ENCODE results near the gene CACNB2. TPM values are rescaled to one million over a fixed set of nuclear protein-coding genes. Genes with fewer than 3 reads are reported as not detected.
A peak's percentile ranks its signal among the peaks of the same experiment; 100 is the strongest.

CACNB2 gene
- total and polyA plus RNA-seq, 4 donors: 0.90 to 23.9 (median 3.7) TPM

DNA sequence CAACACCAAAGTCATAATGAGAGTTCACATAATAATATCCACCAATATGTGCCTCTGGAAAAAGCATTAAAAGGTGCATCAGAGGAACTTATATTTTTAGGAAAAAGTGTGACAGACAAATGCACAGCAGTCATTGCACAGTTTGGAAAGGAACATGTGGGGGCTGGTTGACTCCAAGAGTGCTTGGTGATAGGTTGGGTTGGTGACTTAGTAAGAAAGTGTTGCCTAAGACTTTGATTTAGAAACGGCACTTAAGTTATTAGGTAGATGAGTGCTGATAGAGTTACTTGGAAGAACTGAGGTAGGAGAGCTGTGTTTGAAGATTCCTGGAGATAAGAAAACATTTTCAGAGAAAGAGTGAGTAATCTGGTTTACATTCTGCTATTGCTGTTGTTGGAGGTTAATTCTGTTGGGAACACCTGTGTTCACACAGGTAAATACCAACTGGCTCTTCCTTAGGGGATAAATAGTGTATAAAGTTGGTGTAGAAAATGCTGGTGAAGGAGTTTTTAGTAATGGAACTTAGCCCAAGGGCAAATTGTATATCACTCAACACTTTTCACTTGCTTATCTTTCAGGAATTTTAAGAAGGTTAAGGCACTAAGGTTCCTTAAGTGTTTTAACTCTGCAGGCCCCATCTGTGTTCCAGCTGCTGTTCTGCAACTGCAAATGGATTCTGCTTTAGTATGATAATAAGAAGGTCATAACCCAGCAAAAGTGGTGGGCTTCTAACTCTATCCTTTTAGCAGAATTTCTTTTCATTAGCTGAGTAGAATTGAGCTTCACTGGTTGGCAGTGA is 315.1 kb downstream of the CACNB2 start:
- no peak overlapping the region for H3K9ac ChIP-seq (ENCODE audit: insufficient read depth in 1 of 2, low read length in 2 of 2)
- DNase-seq (no peak), ATAC-seq (ENCODE audit: insufficient read depth, low FRiP score) (peak; percentile 20)
- no peaks in the 10 kb centered on the region for H3K9me3 ChIP-seq (ENCODE audit: control insufficient read depth in 4 of 4, insufficient read depth in 3 of 4, low read length in 3 of 4)
- no peak overlapping the region for H3K4me3 ChIP-seq
- H3K36me3 ChIP-seq (ENCODE audit: control insufficient read depth in 4 of 4, insufficient read depth in 4 of 4, low read length in 4 of 4): no peaks in the 10 kb centered on the region
- WGBS, 2 donors: 52 to 70% methylated on average over 1 of the region's 1 CpG
- H3K27me3 ChIP-seq (ENCODE audit: control insufficient read depth in 3 of 3, insufficient read depth in 3 of 3, low read length in 2 of 3): no peaks in the 10 kb centered on the region
- peaks cover 0 to 5% (median 1%) of the 10 kb centered on the region in 5 donors for H3K4me1 ChIP-seq (ENCODE audit: control insufficient read depth in 5 of 5, insufficient read depth in 5 of 5, low read length in 5 of 5)
- H3K27ac ChIP-seq (ENCODE audit: low read depth in 1 of 2, low read length in 1 of 2): peak overlapping the region in 1 of 2 donors; percentile 67
- TF ChIP-seq, protein P1, sequence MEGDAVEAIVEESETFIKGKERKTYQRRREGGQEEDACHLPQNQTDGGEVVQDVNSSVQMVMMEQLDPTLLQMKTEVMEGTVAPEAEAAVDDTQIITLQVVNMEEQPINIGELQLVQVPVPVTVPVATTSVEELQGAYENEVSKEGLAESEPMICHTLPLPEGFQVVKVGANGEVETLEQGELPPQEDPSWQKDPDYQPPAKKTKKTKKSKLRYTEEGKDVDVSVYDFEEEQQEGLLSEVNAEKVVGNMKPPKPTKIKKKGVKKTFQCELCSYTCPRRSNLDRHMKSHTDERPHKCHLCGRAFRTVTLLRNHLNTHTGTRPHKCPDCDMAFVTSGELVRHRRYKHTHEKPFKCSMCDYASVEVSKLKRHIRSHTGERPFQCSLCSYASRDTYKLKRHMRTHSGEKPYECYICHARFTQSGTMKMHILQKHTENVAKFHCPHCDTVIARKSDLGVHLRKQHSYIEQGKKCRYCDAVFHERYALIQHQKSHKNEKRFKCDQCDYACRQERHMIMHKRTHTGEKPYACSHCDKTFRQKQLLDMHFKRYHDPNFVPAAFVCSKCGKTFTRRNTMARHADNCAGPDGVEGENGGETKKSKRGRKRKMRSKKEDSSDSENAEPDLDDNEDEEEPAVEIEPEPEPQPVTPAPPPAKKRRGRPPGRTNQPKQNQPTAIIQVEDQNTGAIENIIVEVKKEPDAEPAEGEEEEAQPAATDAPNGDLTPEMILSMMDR (IDR thresholded peaks at IDR 0.05; ENCODE audit: control extremely low read depth, extremely low read depth): no peak

DNA sequence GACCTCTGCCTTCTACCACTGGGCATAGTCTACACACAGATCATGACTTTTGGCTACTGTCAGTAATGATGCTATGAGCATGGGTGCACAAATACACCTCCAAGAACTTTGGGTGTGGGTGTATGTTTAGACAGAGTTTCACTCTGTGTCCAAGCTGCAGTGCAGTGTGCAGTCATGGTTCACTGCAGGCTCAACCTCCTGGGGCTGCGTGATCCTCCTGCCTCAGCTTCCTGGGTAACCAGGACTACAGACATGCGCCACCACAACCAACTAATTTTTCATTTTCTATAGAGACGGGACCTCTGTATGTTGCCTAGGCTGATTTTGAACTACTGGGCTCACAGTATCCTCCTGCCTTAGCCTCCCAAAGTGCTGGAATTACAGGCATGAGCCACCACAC is 316.8 kb downstream of the CACNB2 start:
- WGBS, 2 donors: 96% methylated on average over 3 of the region's 3 CpGs
- no peaks in the 10 kb centered on the region for H3K36me3 ChIP-seq (ENCODE audit: control insufficient read depth in 4 of 4, insufficient read depth in 4 of 4, low read length in 4 of 4)
- ATAC-seq (ENCODE audit: insufficient read depth, low FRiP score) (no peak), DNase-seq (no peak)
- no peaks in the 10 kb centered on the region for H3K9me3 ChIP-seq (ENCODE audit: control insufficient read depth in 4 of 4, insufficient read depth in 3 of 4, low read length in 3 of 4)
- no peak overlapping the region for H3K9ac ChIP-seq (ENCODE audit: insufficient read depth in 1 of 2, low read length in 2 of 2)
- H3K4me1 ChIP-seq (ENCODE audit: control insufficient read depth in 5 of 5, insufficient read depth in 5 of 5, low read length in 5 of 5): peaks cover 0 to 5% (median 0%) of the 10 kb centered on the region in 5 donors
- H3K4me3 ChIP-seq: no peak overlapping the region
- H3K27ac ChIP-seq (ENCODE audit: low read depth in 1 of 2, low read length in 1 of 2): peak overlapping the region in 1 of 2 donors; percentile 11
- H3K27me3 ChIP-seq (ENCODE audit: control insufficient read depth in 3 of 3, insufficient read depth in 3 of 3, low read length in 2 of 3): no peaks in the 10 kb centered on the region
- TF ChIP-seq, protein P1 (IDR thresholded peaks at IDR 0.05; ENCODE audit: control extremely low read depth, extremely low read depth): no peak

GRCh38 chr10:18460032-18460431 is 319.8 kb downstream of the CACNB2 start:
- H3K27ac ChIP-seq (ENCODE audit: low read depth in 1 of 2, low read length in 1 of 2): no peak overlapping the region
- DNase-seq (no peak), ATAC-seq (ENCODE audit: insufficient read depth, low FRiP score) (no peak)
- TF ChIP-seq, protein P1 (IDR thresholded peaks at IDR 0.05; ENCODE audit: control extremely low read depth, extremely low read depth): no peak
- 93 to 95% methylated on average over 2 of the region's 2 CpGs for WGBS, 2 donors
- H3K9ac ChIP-seq (ENCODE audit: insufficient read depth in 1 of 2, low read length in 2 of 2): no peak overlapping the region
- H3K36me3 ChIP-seq (ENCODE audit: control insufficient read depth in 4 of 4, insufficient read depth in 4 of 4, low read length in 4 of 4): no peaks in the 10 kb centered on the region
- H3K27me3 ChIP-seq (ENCODE audit: control insufficient read depth in 3 of 3, insufficient read depth in 3 of 3, low read length in 2 of 3): no peaks in the 10 kb centered on the region
- H3K4me1 ChIP-seq (ENCODE audit: control insufficient read depth in 5 of 5, insufficient read depth in 5 of 5, low read length in 5 of 5): peaks cover 0 to 4% (median 1%) of the 10 kb centered on the region in 5 donors
- no peak overlapping the region for H3K4me3 ChIP-seq
- no peaks in the 10 kb centered on the region for H3K9me3 ChIP-seq (ENCODE audit: control insufficient read depth in 4 of 4, insufficient read depth in 3 of 4, low read length in 3 of 4)

Data from lung (tissue), 12 donors.